ENCODE data around the gene PPDPF. TPM values are rescaled to one million over a fixed set of nuclear protein-coding genes. Genes with fewer than 3 reads are reported as not detected.

PPDPF gene
- total RNA-seq, 2 experiments from 2014 or later: 292 to 296 TPM

DNA sequence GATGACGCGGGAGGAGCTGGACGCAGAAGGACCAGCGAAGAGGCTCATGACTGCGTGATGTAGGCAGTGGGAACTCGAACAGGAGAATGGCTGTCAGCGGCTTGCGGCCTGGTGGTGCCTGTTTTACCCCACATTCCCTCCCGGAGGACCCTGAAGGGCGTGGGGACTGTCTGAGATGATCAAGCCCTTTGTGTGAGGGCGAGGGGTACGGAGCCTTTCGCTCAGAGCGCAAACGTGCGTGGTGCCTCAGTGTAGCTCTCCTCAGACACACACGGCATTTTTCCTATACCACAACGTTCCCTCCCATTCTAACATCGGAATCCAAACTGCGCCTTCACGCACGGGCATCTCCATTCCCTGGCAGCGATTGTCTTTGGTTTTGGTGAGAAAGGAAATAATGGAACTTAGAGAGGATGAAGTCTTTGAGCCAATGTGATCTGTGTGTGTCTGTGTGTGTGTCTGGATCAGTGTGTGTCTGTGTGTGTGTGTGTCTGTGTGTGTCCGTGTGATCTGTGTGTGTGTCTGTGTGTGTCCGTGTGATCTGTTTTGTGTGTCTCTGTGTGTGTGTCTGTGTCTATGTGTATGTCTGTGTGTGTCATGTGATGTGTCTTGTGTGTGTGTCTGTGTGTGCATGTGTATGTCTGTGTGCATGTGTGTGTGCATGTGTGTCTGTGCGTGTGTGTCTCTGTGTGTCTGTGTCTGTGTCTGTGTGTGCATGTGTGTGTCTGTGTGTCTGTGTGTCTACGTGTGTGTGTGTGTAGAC lies 11.3 kb downstream of the PPDPF start:
- Mint-ChIP-seq H3K9me3 (ENCODE audit: insufficient read depth) (no peaks in the 10 kb centered on the region), H3K4me3 (no peak overlapping the region), H3K27ac (no peak overlapping the region), H3K36me3 (ENCODE audit: low read depth) (no peaks in the 10 kb centered on the region), H3K27me3 (ENCODE audit: low read depth) (no peaks in the 10 kb centered on the region), H3K4me1 (ENCODE audit: low read depth) (peaks cover 2% of the 10 kb centered on the region)
- ATAC-seq: no peak
- no peak for DNase-seq
- POLR2A ChIA-PET: interaction anchor here (1.7 kb wide), 1 partner anchor 11 kb away, joined by 8 read pairs; no protein-coding TSS in a partner anchor
- CTCF ChIA-PET: no interaction called here

DNA sequence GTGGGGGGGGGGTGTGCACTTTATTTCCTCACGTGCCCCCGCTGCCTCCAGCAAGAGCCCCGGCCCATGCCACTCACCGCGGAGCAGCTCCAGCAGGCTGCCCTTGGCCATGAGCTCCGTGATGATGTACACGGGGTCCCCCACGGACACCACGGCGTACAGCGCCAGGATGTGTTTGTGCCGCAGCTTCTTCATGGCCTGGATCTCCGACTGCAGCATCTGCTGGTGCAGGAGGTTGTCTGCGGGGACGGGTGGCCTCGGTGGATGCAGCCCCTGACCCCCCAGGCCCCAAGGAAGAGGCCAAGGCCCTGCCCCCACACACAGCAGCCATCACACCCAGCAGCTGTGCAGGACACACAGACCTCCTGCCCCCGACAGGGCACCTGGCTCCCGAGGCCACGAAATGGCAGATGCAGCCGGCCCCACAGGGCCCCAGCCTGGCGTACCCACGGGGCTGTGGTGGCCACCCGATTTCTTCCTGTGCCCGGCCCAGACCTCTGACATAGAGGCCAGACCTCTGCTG lies 11.9 kb downstream of the PPDPF start:
- no peaks in the 10 kb centered on the region for H3K9me3 Mint-ChIP-seq (ENCODE audit: insufficient read depth)
- POLR2A ChIA-PET: interaction anchor here (1.0 kb wide), 1 partner anchor 11 kb away, joined by 4 read pairs; no protein-coding TSS in a partner anchor
- peaks cover 9% of the 10 kb centered on the region for H3K4me1 Mint-ChIP-seq (ENCODE audit: low read depth)
- no peaks in the 10 kb centered on the region for H3K27me3 Mint-ChIP-seq (ENCODE audit: low read depth)
- H3K36me3 Mint-ChIP-seq (ENCODE audit: low read depth): no peaks in the 10 kb centered on the region
- CTCF ChIA-PET: no interaction called here
- no peak overlapping the region for H3K27ac Mint-ChIP-seq
- ATAC-seq: no peak
- no peak for DNase-seq
- no peak overlapping the region for H3K4me3 Mint-ChIP-seq

DNA sequence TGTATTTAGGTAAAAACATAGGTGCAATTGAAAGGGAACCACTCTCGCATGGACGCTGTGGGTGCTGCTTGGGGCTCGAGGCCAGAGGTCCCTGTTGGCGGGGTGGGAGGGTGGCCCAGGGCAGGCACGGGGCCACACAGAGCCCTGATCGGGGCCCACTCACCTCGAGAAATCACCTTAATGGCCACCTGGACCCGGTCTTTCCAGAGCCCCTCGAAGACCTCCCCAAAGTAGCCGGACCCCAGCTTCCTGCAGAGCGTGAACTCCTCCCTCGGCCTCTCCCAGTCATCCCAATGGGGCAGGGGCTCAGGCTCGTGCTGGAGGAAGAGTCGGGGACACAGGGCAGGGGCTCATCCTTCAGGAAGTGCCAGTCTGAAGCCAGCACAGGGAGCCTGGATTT lies 12.8 kb downstream of the PPDPF start:
- Mint-ChIP-seq H3K9me3 (ENCODE audit: insufficient read depth) (no peaks in the 10 kb centered on the region), H3K36me3 (ENCODE audit: low read depth) (no peaks in the 10 kb centered on the region), H3K27ac (no peak overlapping the region), H3K4me1 (ENCODE audit: low read depth) (peaks cover 14% of the 10 kb centered on the region), H3K27me3 (ENCODE audit: low read depth) (no peaks in the 10 kb centered on the region), H3K4me3 (no peak overlapping the region)
- ATAC-seq: no peak
- no peak for DNase-seq
- POLR2A ChIA-PET: interaction anchor here (1.0 kb wide), 1 partner anchor 12 kb away, joined by 4 read pairs; no protein-coding TSS in a partner anchor
- CTCF ChIA-PET: no interaction called here

DNA sequence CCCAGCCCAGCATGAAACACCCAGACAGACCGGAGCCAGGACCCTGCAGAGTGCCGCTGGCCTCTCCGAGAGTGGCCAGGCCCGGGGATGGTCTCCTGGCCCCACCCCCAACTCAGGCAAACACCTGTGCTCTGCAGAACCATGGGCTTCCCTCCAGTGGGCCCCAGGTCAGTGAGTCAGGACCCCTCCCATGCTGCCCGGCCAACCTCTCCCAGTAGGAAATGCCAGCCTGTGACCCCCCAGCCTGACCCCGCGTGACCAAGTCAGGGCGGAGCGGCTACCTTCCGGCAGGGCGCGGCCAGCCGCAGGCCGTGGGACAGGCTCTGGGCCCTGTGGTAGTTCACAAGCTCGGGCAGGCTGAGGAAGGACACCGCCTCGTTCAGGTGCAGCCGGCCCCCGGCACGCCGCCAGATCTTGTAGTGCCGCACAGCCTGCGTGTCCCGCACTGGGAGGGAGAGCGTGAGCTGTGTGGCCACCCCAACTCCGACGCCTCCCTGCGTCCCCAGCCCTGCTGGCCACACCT lies 13.4 kb downstream of the PPDPF start:
- ChIA-PET CTCF (no interaction called here), POLR2A (interaction anchor here (1.6 kb wide), 1 partner anchor 13 kb away, joined by 9 read pairs; no protein-coding TSS in a partner anchor)
- no peaks in the 10 kb centered on the region for H3K9me3 Mint-ChIP-seq (ENCODE audit: insufficient read depth)
- no peak for ATAC-seq
- H3K36me3 Mint-ChIP-seq (ENCODE audit: low read depth): no peaks in the 10 kb centered on the region
- peaks cover 19% of the 10 kb centered on the region for H3K4me1 Mint-ChIP-seq (ENCODE audit: low read depth)
- no peak for DNase-seq
- H3K27me3 Mint-ChIP-seq (ENCODE audit: low read depth): no peaks in the 10 kb centered on the region
- H3K4me3 Mint-ChIP-seq: no peak overlapping the region
- H3K27ac Mint-ChIP-seq: no peak overlapping the region

DNA sequence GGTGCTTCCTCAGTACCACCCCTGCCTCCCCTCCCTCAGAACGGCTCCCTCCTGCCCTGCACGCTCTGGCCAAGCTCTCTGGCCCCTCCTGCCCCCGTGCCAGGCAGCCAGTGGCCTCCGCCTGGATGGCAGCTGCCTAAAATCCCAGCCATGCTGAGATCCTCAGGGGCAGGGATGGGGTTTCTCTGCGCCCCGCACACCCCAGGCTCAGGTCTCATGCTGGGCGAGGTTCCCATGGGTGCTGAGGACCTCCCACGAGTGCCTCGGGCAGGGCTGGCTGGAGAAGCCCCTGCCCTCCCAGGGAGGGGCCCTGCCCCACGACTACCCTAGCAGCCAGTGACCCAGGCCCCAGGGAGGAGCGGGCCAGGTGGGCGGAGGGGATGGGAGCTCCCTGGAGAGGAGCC lies 13.9 kb downstream of the PPDPF start:
- ChIA-PET CTCF (interaction anchor here (0.9 kb wide), 1 partner anchor 505 kb away, joined by 3 read pairs; no protein-coding TSS in a partner anchor), POLR2A (interaction anchor here (1.4 to 1.6 kb wide), 2 partner anchors 12 to 13 kb away, joined by 4 to 9 read pairs; no protein-coding TSS in a partner anchor)
- no peak for DNase-seq
- ATAC-seq: no peak
- H3K9me3 Mint-ChIP-seq (ENCODE audit: insufficient read depth): no peaks in the 10 kb centered on the region
- H3K27me3 Mint-ChIP-seq (ENCODE audit: low read depth): no peaks in the 10 kb centered on the region
- no peak overlapping the region for H3K4me3 Mint-ChIP-seq
- H3K27ac Mint-ChIP-seq: no peak overlapping the region
- H3K4me1 Mint-ChIP-seq (ENCODE audit: low read depth): peaks cover 19% of the 10 kb centered on the region
- no peaks in the 10 kb centered on the region for H3K36me3 Mint-ChIP-seq (ENCODE audit: low read depth)

DNA sequence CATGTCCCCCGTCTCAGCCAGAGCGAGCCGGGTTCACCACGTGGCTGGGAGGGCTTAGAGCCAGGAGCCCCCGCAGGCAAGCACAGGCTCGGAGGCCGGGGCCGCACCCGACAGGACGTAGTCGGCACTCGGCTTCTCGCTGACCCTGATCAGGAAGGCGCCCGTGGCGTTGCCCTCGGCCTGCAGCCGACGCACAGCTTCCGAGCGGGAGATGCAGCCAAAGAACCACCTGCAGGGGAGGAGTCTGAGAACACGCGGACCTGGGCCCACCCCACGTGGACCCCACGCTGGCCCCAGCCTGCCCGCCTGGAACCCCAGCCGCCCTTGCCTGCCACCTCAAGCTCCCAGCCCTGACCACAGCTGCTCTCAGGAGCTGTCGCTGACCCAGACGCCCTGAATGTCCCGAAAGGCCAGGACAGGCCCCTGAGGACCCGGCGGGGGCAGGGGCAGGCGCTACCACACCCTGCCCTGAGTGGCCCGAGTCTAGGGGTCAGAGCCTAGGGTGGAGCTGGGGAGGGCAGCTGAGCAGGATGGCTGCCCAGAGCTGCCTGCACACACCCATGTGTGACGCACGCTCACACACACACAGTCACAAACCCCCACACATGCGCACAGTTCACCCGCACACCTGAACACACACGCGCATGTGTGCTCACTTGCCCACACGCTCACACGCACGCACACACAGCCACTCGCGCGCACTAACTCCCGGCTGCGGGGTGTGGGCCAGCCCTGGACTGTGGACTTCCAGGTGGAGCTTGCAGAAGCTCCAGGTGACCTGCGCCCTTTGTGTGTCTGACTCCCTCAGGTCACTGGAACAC lies 14.5 kb downstream of the PPDPF start:
- no peaks in the 10 kb centered on the region for H3K9me3 Mint-ChIP-seq (ENCODE audit: insufficient read depth)
- peaks cover 19% of the 10 kb centered on the region for H3K4me1 Mint-ChIP-seq (ENCODE audit: low read depth)
- H3K27ac Mint-ChIP-seq: no peak overlapping the region
- DNase-seq: no peak
- H3K27me3 Mint-ChIP-seq (ENCODE audit: low read depth): no peaks in the 10 kb centered on the region
- CTCF ChIA-PET: interaction anchor here (0.9 kb wide), 1 partner anchor 504 kb away, joined by 3 read pairs; no protein-coding TSS in a partner anchor
- H3K36me3 Mint-ChIP-seq (ENCODE audit: low read depth): no peaks in the 10 kb centered on the region
- no peak overlapping the region for H3K4me3 Mint-ChIP-seq
- POLR2A ChIA-PET: interaction anchor here (0.7 to 1.6 kb wide), 3 partner anchors 12 to 97 kb away, joined by 3 to 9 read pairs (median 4); no protein-coding TSS in a partner anchor
- no peak for ATAC-seq

DNA sequence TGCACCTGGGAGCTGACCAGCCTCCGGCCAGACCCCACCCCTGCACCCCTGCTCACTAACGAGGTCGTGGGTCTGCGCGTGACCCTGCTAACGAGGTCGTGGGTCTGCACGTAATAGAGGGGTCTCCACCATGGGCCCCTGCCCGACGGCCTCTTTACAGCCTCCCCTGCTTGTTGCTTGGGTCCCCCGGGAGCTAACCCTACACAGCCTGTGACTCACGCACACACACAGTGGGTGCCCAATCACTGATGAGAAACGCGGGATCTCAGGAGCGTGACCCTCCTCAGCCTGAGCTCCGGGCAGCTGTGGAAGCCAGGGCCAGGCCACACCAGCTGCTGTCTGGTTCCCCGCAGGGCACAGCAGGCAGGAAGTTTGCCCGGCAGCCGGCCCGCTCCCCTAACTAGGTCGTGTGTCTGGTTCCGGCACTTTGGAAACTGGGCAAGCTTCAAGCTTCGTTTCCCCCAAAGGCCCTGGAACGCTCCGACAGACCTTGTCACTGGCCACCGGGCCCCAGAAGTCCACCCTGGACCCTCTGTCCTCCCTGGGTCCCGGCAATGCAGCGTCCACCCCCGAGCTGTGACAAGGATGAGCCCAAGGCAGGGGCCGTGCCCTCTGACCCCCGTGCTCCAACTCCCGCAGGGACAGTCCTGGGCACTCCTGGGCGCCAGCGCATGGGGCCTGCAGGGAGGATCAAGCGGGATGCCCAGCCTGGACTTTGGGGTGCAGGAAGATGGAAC lies 15.8 kb downstream of the PPDPF start:
- H3K27me3 Mint-ChIP-seq (ENCODE audit: low read depth): no peaks in the 10 kb centered on the region
- DNase-seq: no peak
- no peaks in the 10 kb centered on the region for H3K36me3 Mint-ChIP-seq (ENCODE audit: low read depth)
- POLR2A ChIA-PET: interaction anchor here (1.1 to 3.4 kb wide), 4 partner anchors 13 to 246 kb away, joined by 3 to 22 read pairs (median 14); partner anchors contain the start of gene PPDPF
- no peak for ATAC-seq
- peak overlapping the region; percentile 84 for H3K27ac Mint-ChIP-seq
- CTCF ChIA-PET: interaction anchor here (1.1 to 2.6 kb wide), 9 partner anchors 13 to 437 kb away, joined by 3 to 12 read pairs (median 7); partner anchors contain the start of genes LIME1 and PPDPF
- H3K4me3 Mint-ChIP-seq: no peak overlapping the region
- H3K9me3 Mint-ChIP-seq (ENCODE audit: insufficient read depth): no peaks in the 10 kb centered on the region
- H3K4me1 Mint-ChIP-seq (ENCODE audit: low read depth): peaks cover 19% of the 10 kb centered on the region

DNA sequence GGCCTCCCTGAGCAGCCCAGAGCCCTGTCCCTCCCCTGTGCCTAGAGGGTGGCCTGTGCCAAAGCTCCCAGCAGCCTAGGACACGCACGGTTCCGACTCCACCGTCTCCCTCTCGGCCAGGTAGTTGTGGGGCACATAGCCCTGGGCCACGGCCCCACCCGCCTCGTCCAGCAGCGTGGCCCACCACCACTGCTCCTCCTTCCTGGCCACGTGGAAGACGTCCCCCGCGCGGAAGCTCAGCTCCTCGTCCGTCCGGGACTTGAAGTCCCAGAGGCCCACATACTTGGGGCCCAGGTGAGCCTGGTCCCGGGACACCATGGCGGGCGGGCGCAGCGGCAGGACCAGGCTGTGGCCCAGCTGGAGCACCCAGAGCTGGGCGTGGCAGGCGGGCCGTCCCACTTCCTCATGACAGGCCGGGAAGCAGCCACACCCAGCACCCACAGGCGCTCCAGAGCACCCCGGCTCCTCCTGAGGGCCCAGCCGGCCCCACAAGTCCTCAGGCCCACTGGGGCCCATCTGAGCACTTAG lies 16.5 kb downstream of the PPDPF start, which contains the start of gene PTK6:
TSS of gene PTK6 (minus strand) at position 380 of the 528 bp plus-strand sequence. CDS start at position 318, 62 bp downstream.
- Mint-ChIP-seq H3K9me3 (ENCODE audit: insufficient read depth) (no peaks in the 10 kb centered on the region), H3K27me3 (ENCODE audit: low read depth) (no peaks in the 10 kb centered on the region), H3K4me1 (ENCODE audit: low read depth) (peaks cover 19% of the 10 kb centered on the region), H3K36me3 (ENCODE audit: low read depth) (no peaks in the 10 kb centered on the region), H3K27ac (peak within 1 kb of the TSS; percentile 84), H3K4me3 (peak within 1 kb of the TSS; percentile 63)
- ChIA-PET CTCF (interaction anchor here (0.6 to 3.2 kb wide), 37 partner anchors 8 to 549 kb away, joined by 3 to 39 read pairs (median 4); partner anchors contain the start of genes C20orf204, GMEB2, HELZ2 and LIME1), POLR2A (interaction anchor here (0.6 to 3.4 kb wide), 11 partner anchors 14 to 718 kb away, joined by 3 to 22 read pairs (median 3); partner anchors contain the start of genes PPDPF, TPD52L2 and UCKL1)
- ATAC-seq: peak; percentile 15
- DNase-seq: no peak

DNA sequence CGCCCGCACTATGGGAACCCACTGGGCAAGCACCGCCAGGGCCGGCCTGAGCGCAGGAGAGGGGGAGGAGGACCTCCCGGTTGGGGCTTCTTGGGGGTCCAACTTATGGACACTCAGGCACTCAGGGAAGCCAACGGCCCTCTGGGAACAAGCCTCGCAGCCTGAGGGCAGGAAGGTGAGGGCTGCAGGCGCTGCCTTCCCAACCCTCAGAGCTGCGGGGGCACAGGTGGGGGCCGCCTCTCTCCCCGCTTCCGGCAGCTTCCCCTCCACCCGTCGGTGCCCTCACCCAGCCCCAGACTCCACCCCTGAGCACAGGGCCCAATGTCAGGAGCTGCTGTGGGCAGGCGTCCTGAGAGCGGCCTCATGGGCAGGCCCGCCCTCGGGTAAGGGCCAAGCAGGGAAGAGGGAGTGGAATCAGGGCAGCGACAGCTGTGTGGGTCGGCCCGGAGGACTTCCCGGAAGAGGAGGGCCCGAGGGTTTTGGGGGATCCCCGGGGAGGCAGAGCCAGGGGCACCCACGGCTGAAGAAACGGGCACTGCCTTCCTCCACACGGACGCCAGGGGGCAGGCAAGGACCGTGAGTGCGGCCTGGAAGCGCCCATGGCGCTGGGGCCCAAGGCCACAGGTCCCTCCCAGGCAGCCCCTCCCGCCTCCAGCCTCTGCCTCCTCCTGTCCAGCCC lies 17.1 kb downstream of the PPDPF start:
- Mint-ChIP-seq H3K27ac (peak overlapping the region; percentile 84), H3K27me3 (ENCODE audit: low read depth) (no peaks in the 10 kb centered on the region), H3K4me1 (ENCODE audit: low read depth) (peaks cover 19% of the 10 kb centered on the region), H3K4me3 (peak overlapping the region; percentile 63), H3K9me3 (ENCODE audit: insufficient read depth) (no peaks in the 10 kb centered on the region), H3K36me3 (ENCODE audit: low read depth) (no peaks in the 10 kb centered on the region)
- ATAC-seq: peak; percentile 93
- ChIA-PET CTCF (interaction anchor here (0.6 to 3.2 kb wide), 40 partner anchors 9 to 584 kb away, joined by 3 to 39 read pairs (median 4); partner anchors contain the start of genes C20orf204, GMEB2, HELZ2 and LIME1), POLR2A (interaction anchor here (0.6 to 3.4 kb wide), 12 partner anchors 13 to 718 kb away, joined by 3 to 22 read pairs (median 3); partner anchors contain the start of genes PPDPF, TPD52L2 and UCKL1)
- DNase-seq: peak; percentile 97

Data from activated CD8-positive, alpha-beta T cell treated with anti-CD3 and anti-CD28 coated beads, Interleukin-2, amount 10 ng/mL, durations not matched to agents 7 days and 5 days (primary cell).